Small intestine (tissue), 16 donors: ENCODE data around the gene LRPAP1. TPM values are rescaled to one million over a fixed set of nuclear protein-coding genes. Genes with fewer than 3 reads are reported as not detected.
"Not testable (repeated sequence)": the region's sequence is repeated elsewhere in the genome, so short reads cannot be mapped to it uniquely, and the experiment has no call there.

Experiments used
- DNase-seq, 2 donors: peaks; one replicate each; pipeline versions ENCODE4 v3.0.0 to v3.0.0-alpha.2; 2013
- FAIRE-seq: peaks from 2 replicates; lab custom pipeline; 2012; peaks lifted over from hg19 to GRCh38; lab: Jason Lieb, UNC
- H3K27ac ChIP-seq, 3 donors: one replicate each; pipeline ENCODE4 v1.5.1; 2013; ENCODE audit warnings: low read length in 2 of 3, mild to moderate bottlenecking in 2 of 3, control low read depth in 1 of 3, inconsistent platforms in 1 of 3, low read depth in 1 of 3, moderate library complexity in 1 of 3
- H3K27me3 ChIP-seq, 3 donors: one replicate each; pipeline ENCODE4 v1.6.1; 2013; ENCODE audit warnings: low read length in 3 of 3, inconsistent platforms in 1 of 3; ENCODE audit not compliant: control insufficient read depth in 3 of 3, insufficient read depth in 3 of 3
- H3K36me3 ChIP-seq, 3 donors: one replicate each; pipeline ENCODE4 v1.6.1; 2013; ENCODE audit warnings: low read length in 3 of 3, inconsistent platforms in 1 of 3, low read depth in 1 of 3, mild to moderate bottlenecking in 1 of 3, moderate library complexity in 1 of 3; ENCODE audit not compliant: control insufficient read depth in 3 of 3, insufficient read depth in 2 of 3
- H3K4me1 ChIP-seq, 3 donors: one replicate each; pipeline ENCODE4 v1.6.1; 2013; ENCODE audit warnings: low read length in 2 of 3, inconsistent platforms in 1 of 3, low read depth in 1 of 3, mild to moderate bottlenecking in 1 of 3, moderate library complexity in 1 of 3; ENCODE audit not compliant: control insufficient read depth in 3 of 3, insufficient read depth in 2 of 3
- H3K4me3 ChIP-seq, 3 donors: one replicate each; pipeline ENCODE4 v1.5.1; 2013; ENCODE audit warnings: low read length in 3 of 3, control low read depth in 1 of 3, inconsistent platforms in 1 of 3, low read depth in 1 of 3, mild to moderate bottlenecking in 1 of 3, moderate library complexity in 1 of 3
- H3K9me3 ChIP-seq, 2 donors: one replicate each; pipeline ENCODE4 v1.6.1; 2013; ENCODE audit warnings: low read depth in 1 of 2, low read length in 1 of 2; ENCODE audit not compliant: control insufficient read depth in 2 of 2, insufficient read depth in 1 of 2
- WGBS, 3 donors: extraction: QIAGEN DNeasy Blood & Tissue Kit; methylation state at CpG; one replicate each; pipeline ENCODE4 v1.1.7; 2013; 5-methylcytosine and 5-hydroxymethylcytosine counted together
- long read RNA-seq, 10 donors: transcript quantifications; one replicate each; lab custom pipeline, GENCODE V29; 2026
- polyA plus RNA-seq, 4 donors: library from polyadenylated mRNA; stranded (reverse) in 3 of 4; unstranded in 1 of 4; fragments of 200-250 nt in 3 of 4; fragments of 120-200 nt in 1 of 4; gene quantifications; one replicate each; pipeline versions ENCODE4 v1.2.1 to v1.2.3, GENCODE V29; 2013
- donor health status: healthy with polysubstance abuse.
- donor health status: control.
- donor health status: control.
- donor health status: Bipolar disorder and iron deficiency.
- donor health status: healthy.

LRPAP1 gene, protein sequence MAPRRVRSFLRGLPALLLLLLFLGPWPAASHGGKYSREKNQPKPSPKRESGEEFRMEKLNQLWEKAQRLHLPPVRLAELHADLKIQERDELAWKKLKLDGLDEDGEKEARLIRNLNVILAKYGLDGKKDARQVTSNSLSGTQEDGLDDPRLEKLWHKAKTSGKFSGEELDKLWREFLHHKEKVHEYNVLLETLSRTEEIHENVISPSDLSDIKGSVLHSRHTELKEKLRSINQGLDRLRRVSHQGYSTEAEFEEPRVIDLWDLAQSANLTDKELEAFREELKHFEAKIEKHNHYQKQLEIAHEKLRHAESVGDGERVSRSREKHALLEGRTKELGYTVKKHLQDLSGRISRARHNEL
- polyA plus RNA-seq: 100 to 1,000 TPM in 1 of 4 donors, 10 to 100 TPM in 3; 20.1 to 268 (median 69.6) TPM
- long read RNA-seq, donor 1, full-length matches to known transcripts: 30 of 42 reads
- long read RNA-seq, donor 1, partial matches to known transcripts: 12 of 42 reads
- long read RNA-seq, donor 1, other reads (novel, unspliced or antisense): 0 of 42 reads
- long read RNA-seq, donor 2, full-length matches to known transcripts: 24 of 24 reads
- long read RNA-seq, donor 2, partial matches to known transcripts: 0 of 24 reads
- long read RNA-seq, donor 2, other reads (novel, unspliced or antisense): 0 of 24 reads
- long read RNA-seq, donor 3, full-length matches to known transcripts: 45 of 45 reads
- long read RNA-seq, donor 3, partial matches to known transcripts: 0 of 45 reads
- long read RNA-seq, donor 3, other reads (novel, unspliced or antisense): 0 of 45 reads
- long read RNA-seq, donor 4, full-length matches to known transcripts: 1 of 1 reads
- long read RNA-seq, donor 4, partial matches to known transcripts: 0 of 1 reads
- long read RNA-seq, donor 4, other reads (novel, unspliced or antisense): 0 of 1 reads
- long read RNA-seq, donor 5, full-length matches to known transcripts: 14 of 14 reads
- long read RNA-seq, donor 5, partial matches to known transcripts: 0 of 14 reads
- long read RNA-seq, donor 5, other reads (novel, unspliced or antisense): 0 of 14 reads
- long read RNA-seq, donor 6, full-length matches to known transcripts: 35 of 35 reads
- long read RNA-seq, donor 6, partial matches to known transcripts: 0 of 35 reads
- long read RNA-seq, donor 6, other reads (novel, unspliced or antisense): 0 of 35 reads
- long read RNA-seq, donor 7: 0 reads
- long read RNA-seq, donor 8, full-length matches to known transcripts: 8 of 8 reads
- long read RNA-seq, donor 8, partial matches to known transcripts: 0 of 8 reads
- long read RNA-seq, donor 8, other reads (novel, unspliced or antisense): 0 of 8 reads
- long read RNA-seq, donor 9, full-length matches to known transcripts: 20 of 20 reads
- long read RNA-seq, donor 9, partial matches to known transcripts: 0 of 20 reads
- long read RNA-seq, donor 9, other reads (novel, unspliced or antisense): 0 of 20 reads
- long read RNA-seq, donor 10, full-length matches to known transcripts: 43 of 43 reads
- long read RNA-seq, donor 10, partial matches to known transcripts: 0 of 43 reads
- long read RNA-seq, donor 10, other reads (novel, unspliced or antisense): 0 of 43 reads

GRCh38 chr4:3531879-3532750, at the start of gene LRPAP1:
Gene LRPAP1, minus strand, starts transcription at chr4:3532422. Its CDS starts 10 bp downstream, at chr4:3532412.
- no peaks in the 10 kb centered on the region for H3K27me3 ChIP-seq
- FAIRE-seq (no peak), DNase-seq (peak; percentile 87 to 95)
- 0% methylated on average over 77 to 84 of the region's 84 CpGs for WGBS, 3 donors
- H3K9me3 ChIP-seq: no peaks in the 10 kb centered on the region
- peak within 1 kb of the TSS; percentile 88 to 96 (median 91) for H3K4me3 ChIP-seq
- H3K27ac ChIP-seq: peak within 1 kb of the TSS; percentile 27 to 83 (median 58)
- peaks cover 6 to 26% (median 12%) of the 10 kb centered on the region in 3 donors for H3K4me1 ChIP-seq
- H3K36me3 ChIP-seq: peaks cover 0 to 38% (median 0%) of the 10 kb centered on the region in 3 donors

- DNase-seq, H3K27ac ChIP-seq, H3K27me3 ChIP-seq, H3K36me3 ChIP-seq, H3K9me3 ChIP-seq, H3K4me3 ChIP-seq, H3K4me1 ChIP-seq, FAIRE-seq: not testable (repeated sequence)
- WGBS, 3 donors: 89 to 91% (median 90%) methylated on average over 12 to 15 of the region's 15 CpGs
Measured at GRCh38 chr4:3581334-3582090, 49.3 kb upstream of the LRPAP1 start.

DNA sequence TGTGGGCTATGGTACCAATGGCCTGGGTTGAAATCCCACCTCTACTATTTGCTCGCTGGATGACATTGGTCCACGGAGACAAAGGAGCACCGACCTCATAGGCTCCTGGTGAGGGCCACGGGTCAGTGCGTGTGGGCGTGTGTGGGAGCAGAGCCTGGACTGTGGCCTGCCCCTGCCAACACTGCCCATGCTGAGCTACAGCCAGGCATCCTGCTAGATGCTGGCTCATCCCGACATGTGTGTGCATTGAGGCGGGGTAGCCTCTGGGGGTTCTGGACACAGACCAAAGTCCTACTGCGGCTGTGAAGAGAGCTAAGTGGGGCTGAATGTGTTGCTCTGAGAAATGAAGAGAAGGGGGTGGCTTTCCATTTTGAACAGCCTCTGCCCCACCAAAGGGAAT, 48.6 kb upstream of the LRPAP1 start:
- FAIRE-seq, H3K4me3 ChIP-seq, H3K27ac ChIP-seq, H3K9me3 ChIP-seq, H3K36me3 ChIP-seq, DNase-seq, H3K27me3 ChIP-seq, H3K4me1 ChIP-seq: not testable (repeated sequence)
- 76 to 79% (median 78%) methylated on average over 8 to 9 of the region's 9 CpGs for WGBS, 3 donors

GRCh38 chr4:3578527-3579144, 46.4 kb upstream of the LRPAP1 start:
- H3K27ac ChIP-seq, H3K36me3 ChIP-seq, FAIRE-seq, DNase-seq, H3K4me3 ChIP-seq, H3K27me3 ChIP-seq, H3K9me3 ChIP-seq: not testable (repeated sequence)
- 77 to 90% (median 82%) methylated on average over 3 of the region's 4 CpGs for WGBS, 3 donors
- H3K4me1 ChIP-seq: peaks cover 0 to 11% (median 0%) of the 10 kb centered on the region in 3 donors

GRCh38 chr4:3578052-3578451, 45.8 kb upstream of the LRPAP1 start:
- peaks cover 0 to 11% (median 0%) of the 10 kb centered on the region in 3 donors for H3K4me1 ChIP-seq
- H3K27me3 ChIP-seq, H3K27ac ChIP-seq, DNase-seq, H3K4me3 ChIP-seq, H3K36me3 ChIP-seq, FAIRE-seq, H3K9me3 ChIP-seq: not testable (repeated sequence)
- 88 to 92% (median 88%) methylated on average over 3 of the region's 3 CpGs for WGBS, 3 donors

DNA sequence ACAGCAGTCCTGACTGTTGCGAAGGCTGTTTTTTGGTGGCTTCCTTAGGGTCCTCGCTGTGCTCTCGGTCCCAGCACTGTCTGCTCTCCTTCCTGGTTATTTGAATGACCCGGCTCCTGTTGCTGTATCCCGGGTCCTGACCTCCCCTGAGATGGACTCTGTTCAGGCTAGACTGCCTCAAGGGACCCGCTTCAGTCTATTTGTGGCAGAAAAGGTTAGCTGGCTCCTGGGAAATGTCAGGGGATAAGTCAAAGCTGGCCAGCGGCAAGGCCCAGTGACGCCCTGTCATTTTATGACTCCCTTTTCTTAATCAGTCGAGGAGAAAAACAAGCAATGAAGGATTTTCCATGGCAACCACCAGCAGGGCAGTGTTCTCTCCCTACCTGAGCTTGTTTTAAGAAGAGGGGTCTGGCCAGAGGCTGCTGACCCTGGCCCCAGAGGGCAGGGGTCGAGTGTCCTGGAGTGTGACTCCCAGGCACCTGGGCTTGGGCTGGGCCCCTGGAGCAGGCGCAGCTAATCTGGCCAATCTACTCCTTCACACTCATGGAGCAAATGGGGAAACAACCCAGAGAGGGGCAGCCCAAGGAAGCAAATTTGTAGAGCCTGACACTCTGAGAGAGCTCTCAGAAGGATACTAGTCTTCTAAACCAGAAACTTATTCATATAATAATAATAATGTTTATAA, 45.1 kb upstream of the LRPAP1 start:
- DNase-seq: peak; percentile 11 to 39
- Histone ChIP-seq H3K4me3 (peak overlapping the region in 2 of 3 donors; percentile 37 to 42), H3K27ac (peak overlapping the region in 2 of 3 donors; percentile 42 to 87), H3K4me1 (peaks cover 0 to 11% (median 0%) of the 10 kb centered on the region in 3 donors)
- not testable (repeated sequence) for H3K9me3 ChIP-seq, H3K36me3 ChIP-seq, H3K27me3 ChIP-seq, FAIRE-seq
- WGBS, 3 donors: 40 to 55% (median 41%) methylated on average over 10 to 11 of the region's 11 CpGs
